GM12878 (cell line): ENCODE results near the gene ADAMTS19. TPM values are rescaled to one million over a fixed set of nuclear protein-coding genes. Genes with fewer than 3 reads are reported as not detected.

Source experiments
- ATAC-seq: fragments of 200-7000 bp; cut with Tn5 transposase; 3 replicates; pipeline ENCODE4 v1.9.1; 2020; ENCODE audit warnings: mild to moderate bottlenecking, moderate library complexity
- BruUV-seq: library from RNA; stranded (reverse); fragments of 400-500 nt; replicated peaks from 2 replicates; lab custom pipeline; 2021; lab: Mats Ljungman, UMichigan
- CTCF ChIA-PET: fragments of 300-600 bp; sonication (Branson Sonifier 250); formaldehyde crosslinking; extraction: SDS; loops from one replicate; lab custom pipeline; 2021; ENCODE audit warnings: inconsistent platforms; lab: Yijun Ruan, JAX
- POLR2A ChIA-PET: fragments of 350-600 bp; formaldehyde crosslinking; extraction: SDS; loops from one replicate; lab custom pipeline; 2021; ENCODE audit warnings: inconsistent platforms; lab: Charles Lee
- RAD21 ChIA-PET: fragments of 300-600 bp; sonication (Branson Sonifier 250); formaldehyde crosslinking; loops from one replicate; lab custom pipeline; 2023; ENCODE audit warnings: antibody characterized with exemption; ENCODE audit not compliant: unreplicated experiment; lab: Charles Lee
- SMC1A ChIA-PET: fragments of 300-600 bp; sonication (Branson Sonifier 250); formaldehyde crosslinking; loops from one replicate; lab custom pipeline; 2023; ENCODE audit not compliant: unreplicated experiment, uncharacterized antibody; lab: Charles Lee
- DNase-seq: peaks from one replicate; pipeline ENCODE4 v3.0.0-alpha.2; 2011; ENCODE audit warnings: low read depth, low spot score
- FAIRE-seq: peaks from 3 replicates; lab custom pipeline; 2011; peaks lifted over from hg19 to GRCh38; lab: Jason Lieb, UNC
- H2AFZ ChIP-seq: 2 replicates; pipeline ENCODE4 v1.6.0; 2011; ENCODE audit warnings: low read depth, low read length, control low read depth; ENCODE audit not compliant: control insufficient read depth
- H3K27ac ChIP-seq: 2 replicates; pipeline ENCODE4 v1.5.1; 2011; ENCODE audit warnings: control low read depth; ENCODE audit not compliant: control insufficient read depth, insufficient read depth
- H3K27me3 ChIP-seq, 2 experiments: replicated peaks in 1 of 2; 2 replicates each; pipeline versions ENCODE4 v1.6.0 to v1.6.1; 2011; ENCODE audit warnings: low read length in 1 of 2; ENCODE audit not compliant: control insufficient read depth in 2 of 2, insufficient read depth in 2 of 2
- H3K36me3 ChIP-seq, 2 experiments: 2 replicates each; pipeline ENCODE4 v1.5.1; 2011; ENCODE audit warnings: low read length in 1 of 2; ENCODE audit not compliant: control insufficient read depth in 2 of 2, insufficient read depth in 2 of 2
- H3K4me1 ChIP-seq: 2 replicates; pipeline ENCODE4 v1.6.1; 2011; ENCODE audit warnings: mild to moderate bottlenecking, low read length, moderate library complexity, mixed read lengths; ENCODE audit not compliant: control insufficient read depth, insufficient read depth
- H3K4me2 ChIP-seq: 2 replicates; pipeline ENCODE4 v1.6.0; 2011; ENCODE audit warnings: control low read depth; ENCODE audit not compliant: control insufficient read depth, insufficient read depth
- H3K4me3 ChIP-seq: fragments of 200-600 bp; sonication (generic); 2 replicates; pipeline ENCODE4 v1.5.1; 2016
- H3K79me2 ChIP-seq: 2 replicates; pipeline ENCODE4 v1.6.0; 2011; ENCODE audit warnings: low read length; ENCODE audit not compliant: control insufficient read depth, insufficient read depth
- H3K9ac ChIP-seq: 2 replicates; pipeline ENCODE4 v1.8.0; 2011; ENCODE audit warnings: low read length, control low read depth, mixed read lengths; ENCODE audit not compliant: control insufficient read depth, insufficient read depth
- H3K9me3 ChIP-seq: replicated peaks from 3 replicates; pipeline ENCODE4 v1.5.1; 2011; ENCODE audit warnings: mild to moderate bottlenecking, low read length; ENCODE audit not compliant: control insufficient read depth, insufficient read depth
- H4K20me1 ChIP-seq: 2 replicates; pipeline ENCODE4 v1.6.0; 2011; ENCODE audit not compliant: control insufficient read depth, insufficient read depth
- HDGF ChIP-seq: fragments of 450-650 bp; IDR thresholded peaks from 2 replicates; pipeline ENCODE4 v1.6.1; 2016; ENCODE audit warnings: antibody characterized with exemption
- JUNB ChIP-seq: IDR thresholded peaks from 2 replicates; pipeline ENCODE4 v1.6.1; 2016; ENCODE audit warnings: antibody characterized with exemption, mild to moderate bottlenecking
- JUND ChIP-seq: IDR thresholded peaks from 2 replicates; pipeline ENCODE4 v1.6.1; 2012; ENCODE audit warnings: low read depth, mild to moderate bottlenecking, low read length, improper control_type of control experiment, moderate library complexity
- MEF2B ChIP-seq: fragments of 450-650 bp; IDR thresholded peaks from 2 replicates; pipeline ENCODE4 v1.6.1; 2018; ENCODE audit warnings: mild to moderate bottlenecking, moderate library complexity; ENCODE audit not compliant: partially characterized antibody, poor library complexity, severe bottlenecking
- PML ChIP-seq: IDR thresholded peaks from 2 replicates; pipeline ENCODE4 v1.6.1; 2012; ENCODE audit warnings: low read length, inconsistent platforms
- RAD21 ChIP-seq: IDR thresholded peaks from 2 replicates; pipeline ENCODE4 v1.6.1; 2011; ENCODE audit warnings: mild to moderate bottlenecking, low read depth, low read length, moderate library complexity; ENCODE audit not compliant: insufficient read depth
- STAT1 ChIP-seq: fragments of 450-650 bp; conservative IDR thresholded peaks from 2 replicates; pipeline ENCODE4 v1.6.1; 2014; ENCODE audit warnings: antibody characterized with exemption, mild to moderate bottlenecking
- ZNF274 ChIP-seq: IDR thresholded peaks from one replicate; pipeline ENCODE4 v1.8.0; 2011; ENCODE audit not compliant: insufficient read length, insufficient read depth
- WGBS: methylation state at CpG from one replicate; pipeline ENCODE4 v1.1.6; 2016; ENCODE audit warnings: low lambda C conversion rate; ENCODE audit not compliant: insufficient replicate concordance, insufficient coverage; ENCODE audit errors: missing lambda C conversion rate; 5-methylcytosine and 5-hydroxymethylcytosine counted together
- in situ Hi-C: fragments of 300-500 bp; cut with MboI; formaldehyde crosslinking; loops from 9 replicates; pipeline ENCODE4 v1.14.3; 2018; ENCODE audit warnings: mixed read lengths
- intact Hi-C: fragments of 100-400 bp; cut with micrococcal nuclease; formaldehyde crosslinking; loops from one replicate; pipeline ENCODE4 v1.14.2; 2022; ENCODE audit not compliant: unreplicated experiment
- polyA plus RNA-seq, 11 experiments: library from polyadenylated mRNA; depleted of rRNA in 4 of 11; unstranded in 6 of 11; stranded (reverse) in 5 of 11; fragments of >200 nt; fragmentation: Nextera tagmentation in 4 of 11; fragmentation: Illumina TruSeq in 1 of 11; extraction: Ambion mirVana in 4 of 11; extraction: Trizol in 1 of 11; gene quantifications; 1 replicate in 1 of 11; 2 replicates in 10 of 11; pipeline versions ENCODE4 v1.2.1 to v1.2.3, GENCODE V29; 2011 to 2016; ENCODE audit warnings: inconsistent platforms in 2 of 11, missing spikeins in 2 of 11, low read depth in 1 of 11
- total RNA-seq, 4 experiments: library from RNA; depleted of rRNA in 3 of 4; stranded (reverse); fragments of >200 nt in 3 of 4; fragmentation: Illumina TruSeq in 1 of 4; extraction: Trizol in 1 of 4; gene quantifications; 2 replicates each; pipeline versions ENCODE4 v1.2.1 to v1.2.3, GENCODE V29; 2013 to 2021
- TF ChIP-seq, protein P1 (sequence below): IDR thresholded peaks from 2 replicates; pipeline ENCODE4 v1.6.1; 2011; ENCODE audit warnings: borderline replicate concordance, low read depth, mild to moderate bottlenecking, moderate library complexity, low read length; ENCODE audit not compliant: insufficient read depth, poor library complexity, severe bottlenecking
- TF ChIP-seq, protein P2 (sequence below): fragments of 450-650 bp; IDR thresholded peaks from 2 replicates; pipeline ENCODE4 v1.6.1; 2017; ENCODE audit warnings: borderline replicate concordance
- TF ChIP-seq, protein P3 (sequence below): fragments of 450-650 bp; IDR thresholded peaks from 2 replicates; pipeline ENCODE4 v1.6.1; 2017; ENCODE audit warnings: mild to moderate bottlenecking, low read depth, inconsistent platforms; ENCODE audit not compliant: poor library complexity, severe bottlenecking

The ADAMTS19 gene
- total and polyA plus RNA-seq, 10 of the 15 experiments (the other 5 are each of a cell fraction or from before 2014, with no cell fraction given), result not detected

DNA sequence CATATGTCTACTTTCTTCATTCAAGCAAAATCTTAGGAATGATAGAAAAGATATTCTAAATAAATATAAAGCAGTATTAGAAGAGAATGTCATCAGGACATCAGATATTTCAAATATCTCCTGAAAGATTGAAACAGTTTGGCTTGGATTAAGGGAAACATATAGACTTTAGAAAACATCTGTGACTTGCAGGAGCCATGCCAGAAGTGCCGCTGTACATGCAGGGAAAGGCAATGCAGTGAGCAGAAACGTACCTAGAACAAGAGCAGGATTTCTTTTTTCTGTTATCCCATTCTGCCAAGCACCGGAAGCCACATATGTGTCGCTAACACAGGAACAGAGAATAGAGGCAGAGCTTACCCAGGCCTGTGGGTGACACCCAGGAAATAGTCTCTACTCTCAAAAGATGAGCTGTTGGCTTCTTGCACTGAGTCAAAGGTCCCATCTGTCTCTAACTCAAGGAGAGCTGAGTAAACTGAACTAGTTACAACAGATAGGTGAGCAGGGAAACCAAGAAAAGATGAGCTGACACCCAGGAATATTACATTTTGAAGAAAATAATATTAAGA, 5.8 kb downstream of the ADAMTS19 start:
- no peaks in the 10 kb centered on the region for H3K4me1 ChIP-seq
- ChIA-PET POLR2A (no interaction called here), RAD21 (no interaction called here)
- no peak overlapping the region for H3K4me2 ChIP-seq
- H3K9ac ChIP-seq, result no peak overlapping the region
- no TSS peak for BruUV-seq
- H3K4me3 ChIP-seq, result no peak overlapping the region
- no peak overlapping the region for H3K27ac ChIP-seq
- H2AFZ ChIP-seq, result no peak overlapping the region
- TF ChIP-seq RAD21 (no peak), MEF2B (no peak)
- TF ChIP-seq, protein P1, sequence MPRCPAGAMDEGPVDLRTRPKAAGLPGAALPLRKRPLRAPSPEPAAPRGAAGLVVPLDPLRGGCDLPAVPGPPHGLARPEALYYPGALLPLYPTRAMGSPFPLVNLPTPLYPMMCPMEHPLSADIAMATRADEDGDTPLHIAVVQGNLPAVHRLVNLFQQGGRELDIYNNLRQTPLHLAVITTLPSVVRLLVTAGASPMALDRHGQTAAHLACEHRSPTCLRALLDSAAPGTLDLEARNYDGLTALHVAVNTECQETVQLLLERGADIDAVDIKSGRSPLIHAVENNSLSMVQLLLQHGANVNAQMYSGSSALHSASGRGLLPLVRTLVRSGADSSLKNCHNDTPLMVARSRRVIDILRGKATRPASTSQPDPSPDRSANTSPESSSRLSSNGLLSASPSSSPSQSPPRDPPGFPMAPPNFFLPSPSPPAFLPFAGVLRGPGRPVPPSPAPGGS, result no peak
- TF ChIP-seq, all 136 proteins: peak for 0
- in situ Hi-C loops, result no loop called here
- peaks cover under 1 to 4% of the 10 kb centered on the region in 2 experiments; a peak in 3 of 4 replicates for H3K27me3 ChIP-seq
- no peaks in the 10 kb centered on the region for H3K9me3 ChIP-seq
- H4K20me1 ChIP-seq, result no peaks in the 10 kb centered on the region
- DNase-seq (no peak), FAIRE-seq (no peak), ATAC-seq (no peak)
- ChIA-PET CTCF (no interaction called here), SMC1A (no interaction called here)
- H3K36me3 ChIP-seq, result no peaks in the 10 kb centered on the region
- WGBS, result 50% methylated on average over 4 of the region's 4 CpGs
- H3K79me2 ChIP-seq, result no peaks in the 10 kb centered on the region
- intact Hi-C loops, result no loop called here

DNA sequence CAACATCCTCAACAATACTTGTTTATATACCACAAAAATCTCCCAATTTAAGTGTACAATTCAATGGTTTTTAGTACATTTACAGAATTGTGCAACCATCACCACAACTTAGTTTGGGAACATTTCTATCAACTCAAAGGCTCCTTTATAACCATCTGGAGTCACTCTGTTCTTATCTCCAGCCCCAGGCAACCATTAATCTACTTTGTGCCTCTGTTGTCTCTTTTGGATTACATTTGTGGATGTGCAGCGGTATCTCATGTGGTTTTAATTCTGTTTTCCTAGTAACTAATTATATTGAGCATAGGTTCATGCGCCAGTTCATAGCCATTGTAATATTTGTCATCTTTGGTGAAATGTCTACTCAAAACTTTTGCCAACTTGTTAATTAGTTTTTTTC, 14.4 kb downstream of the ADAMTS19 start:
- no peak for FAIRE-seq
- ATAC-seq, result no peak
- DNase-seq, result no peak
- no peaks in the 10 kb centered on the region for H3K27me3 ChIP-seq
- intact Hi-C loops (no loop called here), in situ Hi-C loops (no loop called here)
- POLR2A ChIA-PET, result no interaction called here
- no peaks in the 10 kb centered on the region for H3K9me3 ChIP-seq
- no peak overlapping the region for H2AFZ ChIP-seq
- H3K4me1 ChIP-seq, result no peaks in the 10 kb centered on the region
- no peak overlapping the region for H3K4me2 ChIP-seq
- WGBS, result 44% methylated on average over 2 of the region's 2 CpGs
- BruUV-seq, result no TSS peak
- no peak overlapping the region for H3K27ac ChIP-seq
- H3K9ac ChIP-seq, result no peak overlapping the region
- no peaks in the 10 kb centered on the region for H4K20me1 ChIP-seq
- H3K36me3 ChIP-seq, result no peaks in the 10 kb centered on the region
- no peaks in the 10 kb centered on the region for H3K79me2 ChIP-seq
- no peak overlapping the region for H3K4me3 ChIP-seq
- SMC1A ChIA-PET, result no interaction called here
- RAD21 ChIA-PET, result no interaction called here
- CTCF ChIA-PET, result no interaction called here
- TF ChIP-seq, protein P2, sequence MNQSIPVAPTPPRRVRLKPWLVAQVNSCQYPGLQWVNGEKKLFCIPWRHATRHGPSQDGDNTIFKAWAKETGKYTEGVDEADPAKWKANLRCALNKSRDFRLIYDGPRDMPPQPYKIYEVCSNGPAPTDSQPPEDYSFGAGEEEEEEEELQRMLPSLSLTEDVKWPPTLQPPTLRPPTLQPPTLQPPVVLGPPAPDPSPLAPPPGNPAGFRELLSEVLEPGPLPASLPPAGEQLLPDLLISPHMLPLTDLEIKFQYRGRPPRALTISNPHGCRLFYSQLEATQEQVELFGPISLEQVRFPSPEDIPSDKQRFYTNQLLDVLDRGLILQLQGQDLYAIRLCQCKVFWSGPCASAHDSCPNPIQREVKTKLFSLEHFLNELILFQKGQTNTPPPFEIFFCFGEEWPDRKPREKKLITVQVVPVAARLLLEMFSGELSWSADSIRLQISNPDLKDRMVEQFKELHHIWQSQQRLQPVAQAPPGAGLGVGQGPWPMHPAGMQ, result no peak
- TF ChIP-seq JUND (no peak), HDGF (no peak), ZNF274 (no peak), PML (no peak), STAT1 (no peak), JUNB (no peak)
- TF ChIP-seq, protein P3, sequence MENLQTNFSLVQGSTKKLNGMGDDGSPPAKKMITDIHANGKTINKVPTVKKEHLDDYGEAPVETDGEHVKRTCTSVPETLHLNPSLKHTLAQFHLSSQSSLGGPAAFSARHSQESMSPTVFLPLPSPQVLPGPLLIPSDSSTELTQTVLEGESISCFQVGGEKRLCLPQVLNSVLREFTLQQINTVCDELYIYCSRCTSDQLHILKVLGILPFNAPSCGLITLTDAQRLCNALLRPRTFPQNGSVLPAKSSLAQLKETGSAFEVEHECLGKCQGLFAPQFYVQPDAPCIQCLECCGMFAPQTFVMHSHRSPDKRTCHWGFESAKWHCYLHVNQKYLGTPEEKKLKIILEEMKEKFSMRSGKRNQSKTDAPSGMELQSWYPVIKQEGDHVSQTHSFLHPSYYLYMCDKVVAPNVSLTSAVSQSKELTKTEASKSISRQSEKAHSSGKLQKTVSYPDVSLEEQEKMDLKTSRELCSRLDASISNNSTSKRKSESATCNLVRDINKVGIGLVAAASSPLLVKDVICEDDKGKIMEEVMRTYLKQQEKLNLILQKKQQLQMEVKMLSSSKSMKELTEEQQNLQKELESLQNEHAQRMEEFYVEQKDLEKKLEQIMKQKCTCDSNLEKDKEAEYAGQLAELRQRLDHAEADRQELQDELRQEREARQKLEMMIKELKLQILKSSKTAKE, result no peak
